GM12874 (cell line): ENCODE data around the gene SLC5A12.

ENCODE experiments used
- CTCF ChIP-seq: IDR thresholded peaks from 2 replicates; pipeline ENCODE4 v1.5.1; 2011; ENCODE audit warnings: low read depth, mild to moderate bottlenecking, control low read depth, low read length, moderate library complexity; ENCODE audit not compliant: insufficient read depth

SLC5A12 gene

DNA sequence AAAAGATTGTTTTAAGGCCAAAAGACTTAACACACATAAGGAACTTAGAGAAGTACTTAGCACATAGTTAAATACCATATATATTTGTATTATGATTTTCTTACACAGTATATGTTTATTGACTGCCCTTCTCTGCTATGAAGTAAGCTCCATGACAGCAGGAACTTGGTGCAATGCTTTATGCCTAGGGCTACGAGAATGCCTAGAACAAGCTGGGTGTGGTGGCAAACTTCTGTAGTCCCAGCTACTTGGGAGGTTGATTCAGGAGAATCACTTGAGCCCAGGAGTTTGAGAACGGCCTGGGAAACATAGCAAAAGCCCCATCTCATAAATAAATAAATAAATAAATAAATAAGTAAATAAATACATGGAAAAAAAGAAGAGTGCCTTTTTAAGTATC, 1.9 kb downstream of the SLC5A12 start:
- TF ChIP-seq CTCF, result no peak

GRCh38 chr11:26719289-26719973, 2.4 kb downstream of the SLC5A12 start:
- TF ChIP-seq CTCF, result no peak

- no peak for TF ChIP-seq CTCF
Measured at GRCh38 chr11:26717771-26718170, 4.1 kb downstream of the SLC5A12 start.

GRCh38 chr11:26715133-26715532, 6.7 kb downstream of the SLC5A12 start:
- TF ChIP-seq CTCF, result no peak

DNA sequence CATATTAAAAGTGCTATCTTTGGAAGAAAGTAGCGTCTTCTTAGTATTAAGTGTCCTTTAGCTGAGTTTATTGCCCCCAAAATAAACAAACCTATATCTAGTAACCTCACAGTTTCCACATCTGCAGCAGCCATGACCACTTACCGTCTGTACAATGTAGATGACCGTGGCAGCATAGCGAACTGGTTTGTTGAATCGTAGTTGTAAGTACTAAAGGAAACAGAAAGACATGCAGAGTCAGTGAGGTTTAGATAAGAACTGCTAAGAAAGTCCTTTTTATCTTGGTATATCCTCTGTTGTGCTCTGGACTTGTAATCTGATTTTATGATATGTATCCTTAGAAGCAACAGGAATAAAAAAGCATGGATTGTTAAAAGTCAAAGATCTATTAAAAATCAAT, 9.4 kb downstream of the SLC5A12 start:
- no peak for TF ChIP-seq CTCF

GRCh38 chr11:26710489-26710888, 11.4 kb downstream of the SLC5A12 start:
- no peak for TF ChIP-seq CTCF

DNA sequence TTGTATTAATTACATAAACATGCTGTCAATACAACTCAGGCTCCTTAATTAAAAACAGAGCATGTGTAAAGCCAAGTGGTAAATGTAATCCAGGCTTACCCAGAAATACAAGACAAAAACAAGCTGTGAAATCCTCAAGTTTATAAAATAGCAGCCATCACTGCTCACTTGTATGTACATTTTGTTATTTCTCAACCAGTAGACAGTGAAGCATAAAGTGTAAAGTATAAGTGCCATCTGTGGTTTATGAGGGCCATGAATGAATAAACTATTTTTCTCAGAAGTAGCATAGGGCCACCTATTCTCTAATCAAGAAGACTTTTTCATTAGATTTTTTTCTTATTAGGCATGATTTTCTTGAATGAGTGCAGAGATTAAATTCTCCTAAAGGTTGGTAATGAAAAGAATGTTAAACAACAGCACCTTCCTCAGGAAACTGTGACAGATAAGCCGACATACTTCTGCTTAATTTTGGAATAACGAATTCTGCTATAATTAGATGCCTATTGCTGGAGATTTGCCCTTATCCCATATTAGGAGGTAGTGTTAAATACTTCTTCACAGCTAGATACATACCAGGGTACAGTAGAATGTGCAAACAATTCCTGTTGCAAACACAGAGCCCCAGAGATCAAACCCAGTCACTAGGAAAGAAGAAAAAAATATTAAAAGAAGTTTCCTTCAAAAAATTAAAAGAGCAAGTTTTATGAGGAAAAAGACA, 13.0 kb downstream of the SLC5A12 start:
- no peak for TF ChIP-seq CTCF
